Measurements from ENCODE around the gene SNAI3.

GRCh38 chr16:88726981-88727380 is 40.7 kb upstream of the SNAI3 start:
- TF ChIP-seq CTCF (IDR thresholded peaks at IDR 0.05) (no peak), POLR2A (IDR thresholded peaks at IDR 0.05) (no peak)
